ENCODE data around the gene PLXDC1.

DNA sequence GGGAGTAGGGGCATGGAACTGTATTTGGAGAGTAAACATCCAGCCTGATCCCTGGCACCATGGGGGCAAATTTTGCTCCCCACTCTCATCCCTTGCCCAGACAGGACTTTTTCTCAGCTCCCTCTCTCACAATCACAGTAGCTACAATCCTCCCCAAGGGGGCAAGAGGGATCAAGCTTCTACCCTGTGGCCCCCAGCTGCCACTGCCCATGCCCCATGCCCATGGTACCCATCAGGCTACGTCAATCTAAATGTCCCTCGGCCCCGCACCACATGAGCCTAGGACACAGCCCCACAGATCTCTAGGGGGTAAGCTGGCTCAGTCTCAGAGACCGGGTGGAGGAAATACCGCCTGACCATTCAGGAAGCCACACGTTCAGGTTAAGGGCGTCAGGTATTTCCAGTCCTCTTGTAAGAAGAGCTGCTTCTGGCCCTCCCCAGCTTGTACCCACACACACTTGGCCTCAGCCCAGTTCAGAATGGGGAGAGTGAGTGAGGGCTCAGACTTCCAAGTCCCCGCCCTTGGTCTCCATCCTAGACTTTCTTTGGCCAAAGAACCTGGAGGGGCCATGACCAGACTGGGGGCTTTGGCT is 44.2 kb upstream of the PLXDC1 start:
- no peak for TF ChIP-seq POLR2A (IDR thresholded peaks at IDR 0.05; ENCODE audit: low read length)
- TF ChIP-seq GATA1 (IDR thresholded peaks at IDR 0.05; ENCODE audit: low read depth, low read length) = no peak

Measured in erythroblast (primary cell).